Neuronal stem cell (in vitro differentiated cells): Measurements from ENCODE around the gene UGP2.

ENCODE experiments used
- DNase-seq: peaks from one replicate; pipeline ENCODE4 v3.0.0-alpha.2; 2013; ENCODE audit warnings: low spot score
- H2AFZ ChIP-seq: one replicate; pipeline ENCODE4 v1.6.1; 2013; ENCODE audit warnings: mild to moderate bottlenecking, low read length, inconsistent platforms
- H2AK5ac ChIP-seq: 2 replicates; pipeline ENCODE4 v1.6.1; 2013; ENCODE audit warnings: low read depth, mild to moderate bottlenecking, inconsistent platforms, low read length, moderate library complexity, mixed read lengths
- H2BK120ac ChIP-seq: 2 replicates; pipeline ENCODE4 v1.6.1; 2013; ENCODE audit warnings: low read depth, mild to moderate bottlenecking, inconsistent platforms, low read length, moderate library complexity, mixed read lengths
- H2BK12ac ChIP-seq: one replicate; pipeline ENCODE4 v1.6.1; 2013; ENCODE audit warnings: low read length, inconsistent platforms
- H2BK15ac ChIP-seq: 2 replicates; pipeline ENCODE4 v1.6.1; 2013; ENCODE audit warnings: mild to moderate bottlenecking, low read length, inconsistent platforms, mixed read lengths
- H2BK5ac ChIP-seq: one replicate; pipeline ENCODE4 v1.6.1; 2013; ENCODE audit warnings: inconsistent platforms, mild to moderate bottlenecking, low read length, moderate library complexity
- H3K14ac ChIP-seq: one replicate; pipeline ENCODE4 v1.6.1; 2013; ENCODE audit warnings: low read length, inconsistent platforms
- H3K18ac ChIP-seq: 2 replicates; pipeline ENCODE4 v1.6.1; 2013; ENCODE audit warnings: low read length, inconsistent platforms
- H3K23ac ChIP-seq: 2 replicates; pipeline ENCODE4 v1.6.1; 2013; ENCODE audit warnings: low read depth, mild to moderate bottlenecking, mixed read lengths, low read length, inconsistent platforms; ENCODE audit not compliant: poor library complexity
- H3K27ac ChIP-seq: replicated peaks from 3 replicates; pipeline ENCODE4 v1.5.1; 2013; ENCODE audit warnings: low read length, inconsistent platforms
- H3K27me3 ChIP-seq, 3 experiments: 2 replicates each; pipeline ENCODE4 v1.6.1; 2013; ENCODE audit warnings: low read length in 3 of 3, mild to moderate bottlenecking in 2 of 3, inconsistent platforms in 1 of 3, low read depth in 1 of 3, mixed read lengths in 1 of 3, moderate library complexity in 1 of 3; ENCODE audit not compliant: control insufficient read depth in 3 of 3, insufficient read depth in 3 of 3
- H3K36me3 ChIP-seq, 2 donors: replicated peaks in 1 of 2; 2 replicates each; pipeline ENCODE4 v1.6.1; 2013; ENCODE audit warnings: low read length in 2 of 2; ENCODE audit not compliant: control insufficient read depth in 2 of 2, insufficient read depth in 2 of 2
- H3K4ac ChIP-seq: 2 replicates; pipeline ENCODE4 v1.6.1; 2013; ENCODE audit warnings: inconsistent platforms, mild to moderate bottlenecking, low read length, moderate library complexity
- H3K4me1 ChIP-seq, 2 donors: 1 replicate in 1 of 2; 2 replicates in 1 of 2; pipeline ENCODE4 v1.6.1; 2013; ENCODE audit warnings: low read length in 2 of 2, low read depth in 1 of 2; ENCODE audit not compliant: control insufficient read depth in 2 of 2, insufficient read depth in 1 of 2
- H3K4me2 ChIP-seq: one replicate; pipeline ENCODE4 v1.6.1; 2013; ENCODE audit warnings: mild to moderate bottlenecking, low read length, inconsistent platforms; ENCODE audit not compliant: insufficient read depth, poor library complexity, severe bottlenecking
- H3K4me3 ChIP-seq, 2 donors: 2 replicates each; pipeline ENCODE4 v1.5.1; 2013; ENCODE audit warnings: low read length in 2 of 2, mild to moderate bottlenecking in 2 of 2, inconsistent platforms in 1 of 2, moderate library complexity in 1 of 2
- H3K79me1 ChIP-seq: one replicate; pipeline ENCODE4 v1.6.1; 2013; ENCODE audit warnings: low read depth, mild to moderate bottlenecking, inconsistent platforms, low read length, moderate library complexity
- H3K9ac ChIP-seq: one replicate; pipeline ENCODE4 v1.6.1; 2013; ENCODE audit warnings: mild to moderate bottlenecking, low read depth, low read length, inconsistent platforms; ENCODE audit not compliant: poor library complexity
- H3K9me3 ChIP-seq, 2 donors: replicated peaks in 1 of 2; 2 replicates each; pipeline versions ENCODE3 to v1.6.1; 2013; ENCODE audit warnings: low read length in 2 of 2, mild to moderate bottlenecking in 2 of 2, inconsistent platforms in 1 of 2, low read depth in 1 of 2, mixed read lengths in 1 of 2, moderate library complexity in 1 of 2; ENCODE audit not compliant: control insufficient read depth in 2 of 2, insufficient read depth in 1 of 2
- H4K8ac ChIP-seq: one replicate; pipeline ENCODE4 v1.6.1; 2013; ENCODE audit warnings: low read depth, mild to moderate bottlenecking, inconsistent platforms, low read length, moderate library complexity
- H4K91ac ChIP-seq: one replicate; pipeline ENCODE4 v1.6.1; 2013; ENCODE audit warnings: low read length, low read depth, mild to moderate bottlenecking, inconsistent platforms; ENCODE audit not compliant: poor library complexity
- WGBS, 2 donors: extraction: QIAGEN DNeasy Blood & Tissue Kit; methylation state at CpG; one replicate each; pipeline ENCODE4 v1.1.7; 2013; ENCODE audit warnings: missing lambda C conversion rate in 2 of 2, mixed read lengths in 1 of 2; ENCODE audit not compliant: insufficient read length in 2 of 2, insufficient replicate concordance in 1 of 2; ENCODE audit errors: extremely low coverage in 2 of 2; 5-methylcytosine and 5-hydroxymethylcytosine counted together

UGP2 gene

DNA sequence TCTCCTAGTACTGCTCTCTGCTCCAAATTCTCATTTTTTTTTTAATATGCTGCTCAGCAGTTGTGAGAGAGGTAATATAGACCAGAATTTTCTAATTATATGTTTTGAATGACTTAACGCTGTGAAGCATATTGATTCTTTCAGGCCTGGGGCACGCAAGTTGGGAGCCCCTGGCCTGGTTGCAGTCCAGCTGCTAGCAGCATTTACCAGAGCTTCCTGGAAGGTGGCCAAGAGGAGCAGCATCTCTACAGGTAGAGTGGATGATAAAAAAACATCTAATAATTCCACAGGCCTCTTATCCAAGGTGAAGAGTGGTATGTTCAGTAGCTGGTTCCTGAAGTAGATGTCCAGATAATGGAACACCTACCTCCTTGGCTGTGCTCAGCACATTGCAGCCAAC, 7.3 kb upstream of the UGP2 start:
- H3K14ac ChIP-seq = no peak overlapping the region
- H2BK120ac ChIP-seq = no peak overlapping the region
- no peak overlapping the region for H4K8ac ChIP-seq
- H4K91ac ChIP-seq = no peak overlapping the region
- H3K79me1 ChIP-seq = no peaks in the 10 kb centered on the region
- H3K4ac ChIP-seq = no peak overlapping the region
- H2BK5ac ChIP-seq = no peak overlapping the region
- no peak overlapping the region for H3K27ac ChIP-seq
- H3K4me1 ChIP-seq = no peaks in the 10 kb centered on the region
- H3K27me3 ChIP-seq = no peaks in the 10 kb centered on the region
- H3K4me3 ChIP-seq = no peak overlapping the region
- no peak overlapping the region for H2BK15ac ChIP-seq
- H3K23ac ChIP-seq = no peak overlapping the region
- H3K18ac ChIP-seq = no peak overlapping the region
- no peak overlapping the region for H3K9ac ChIP-seq
- no peak for DNase-seq
- no peak overlapping the region for H3K4me2 ChIP-seq
- WGBS, 2 donors = no CpG with 5 or more reads among the region's 2 CpGs
- H2AFZ ChIP-seq = no peak overlapping the region
- H3K36me3 ChIP-seq = no peaks in the 10 kb centered on the region
- no peaks in the 10 kb centered on the region for H3K9me3 ChIP-seq
- no peak overlapping the region for H2AK5ac ChIP-seq
- no peak overlapping the region for H2BK12ac ChIP-seq

DNA sequence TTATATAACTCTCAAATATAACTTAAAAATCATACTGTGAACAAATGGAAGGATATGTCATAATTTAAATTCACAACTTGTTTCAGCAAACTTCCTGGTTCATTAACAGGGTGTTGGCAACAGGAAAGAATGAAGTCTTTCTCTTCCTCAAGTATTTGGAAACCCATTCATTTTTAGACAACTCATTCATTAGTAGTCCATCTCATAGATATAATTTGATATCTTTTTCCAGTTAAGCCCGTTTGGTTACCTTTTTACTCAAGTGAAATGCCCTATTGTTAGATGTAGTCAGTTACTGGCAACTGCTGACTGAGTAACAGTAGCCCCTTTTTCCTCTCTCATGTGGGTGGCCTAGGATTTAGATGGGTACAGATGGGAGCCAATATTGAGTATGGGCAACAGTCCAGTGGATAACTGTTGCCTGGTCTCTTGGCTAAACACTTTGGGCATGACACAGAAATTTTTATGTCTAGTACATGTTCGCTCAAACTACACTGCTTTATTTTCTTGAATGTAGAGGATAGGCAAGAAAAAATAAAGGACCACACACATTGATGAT, 4.6 kb upstream of the UGP2 start:
- H3K4me2 ChIP-seq = no peak overlapping the region
- no CpG with 5 or more reads among the region's 2 CpGs for WGBS, 2 donors
- H3K9me3 ChIP-seq = no peaks in the 10 kb centered on the region
- no peak overlapping the region for H3K27ac ChIP-seq
- H2BK15ac ChIP-seq = no peak overlapping the region
- H2BK5ac ChIP-seq = no peak overlapping the region
- H3K4me3 ChIP-seq = no peak overlapping the region
- no peak overlapping the region for H3K23ac ChIP-seq
- H2AK5ac ChIP-seq = no peak overlapping the region
- H2BK12ac ChIP-seq = no peak overlapping the region
- no peak overlapping the region for H3K4ac ChIP-seq
- no peaks in the 10 kb centered on the region for H3K27me3 ChIP-seq
- no peak overlapping the region for H3K18ac ChIP-seq
- no peak overlapping the region for H4K91ac ChIP-seq
- H3K79me1 ChIP-seq = no peaks in the 10 kb centered on the region
- H2AFZ ChIP-seq = no peak overlapping the region
- H2BK120ac ChIP-seq = no peak overlapping the region
- H4K8ac ChIP-seq = no peak overlapping the region
- H3K4me1 ChIP-seq = peaks cover 2 to 5% of the 10 kb centered on the region in 2 donors
- H3K9ac ChIP-seq = no peak overlapping the region
- H3K36me3 ChIP-seq = no peaks in the 10 kb centered on the region
- no peak for DNase-seq
- no peak overlapping the region for H3K14ac ChIP-seq

DNA sequence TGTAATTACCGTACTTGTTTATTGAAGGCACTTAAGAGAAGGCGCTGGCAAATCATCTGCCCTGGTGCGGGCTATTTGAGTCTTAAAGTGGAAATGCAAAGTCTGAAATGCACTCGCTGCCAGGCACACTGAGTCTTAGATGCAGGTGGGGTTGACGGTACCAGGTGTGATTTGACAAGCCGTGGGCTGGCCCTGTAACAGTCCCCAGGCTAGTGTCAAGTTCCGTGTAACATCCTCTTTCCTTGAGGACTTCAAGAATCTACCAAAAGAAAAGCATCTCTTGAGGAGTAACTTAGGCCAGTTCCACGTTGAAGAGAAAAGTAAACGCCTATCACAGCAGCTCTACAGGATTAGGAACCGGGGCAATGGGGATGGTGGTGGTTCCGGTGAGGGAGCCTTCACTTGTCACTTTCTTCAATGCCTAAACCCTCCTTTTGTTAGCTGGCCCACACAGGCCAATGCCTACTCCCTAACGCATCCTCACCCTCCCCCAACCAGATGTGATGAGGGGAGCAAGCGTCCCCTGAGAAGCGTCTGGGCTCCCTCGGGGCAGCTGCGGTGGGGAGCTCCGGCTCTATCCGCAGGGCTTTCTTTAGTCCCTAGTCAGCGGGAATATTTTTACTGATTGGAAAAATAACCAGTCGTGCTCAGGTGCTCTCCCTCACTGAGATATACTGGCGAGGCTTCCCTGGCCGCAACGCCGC, 1.5 kb upstream of the UGP2 start:
- Histone ChIP-seq H3K4me3 (peak overlapping the region; percentile 75 to 85), H3K23ac (peak overlapping the region; percentile 96), H3K79me1 (peaks cover 2% of the 10 kb centered on the region), H4K91ac (no peak overlapping the region), H2AFZ (peak overlapping the region; percentile 97), H3K18ac (peak overlapping the region; percentile 86), H2BK12ac (no peak overlapping the region), H3K27ac (peak overlapping the region; percentile 86), H3K4me1 (peaks cover 2 to 5% of the 10 kb centered on the region in 2 donors), H3K14ac (no peak overlapping the region), H3K27me3 (no peaks in the 10 kb centered on the region), H3K9me3 (no peaks in the 10 kb centered on the region), H2BK120ac (no peak overlapping the region), H2BK15ac (no peak overlapping the region), H3K36me3 (no peaks in the 10 kb centered on the region), H3K4me2 (peak overlapping the region; percentile 71), H2BK5ac (peak overlapping the region; percentile 93), H4K8ac (no peak overlapping the region), H3K4ac (no peak overlapping the region), H3K9ac (peak overlapping the region; percentile 60), H2AK5ac (no peak overlapping the region)
- DNase-seq = peak; percentile 74
- no CpG with 5 or more reads among the region's 24 CpGs for WGBS, 2 donors

DNA sequence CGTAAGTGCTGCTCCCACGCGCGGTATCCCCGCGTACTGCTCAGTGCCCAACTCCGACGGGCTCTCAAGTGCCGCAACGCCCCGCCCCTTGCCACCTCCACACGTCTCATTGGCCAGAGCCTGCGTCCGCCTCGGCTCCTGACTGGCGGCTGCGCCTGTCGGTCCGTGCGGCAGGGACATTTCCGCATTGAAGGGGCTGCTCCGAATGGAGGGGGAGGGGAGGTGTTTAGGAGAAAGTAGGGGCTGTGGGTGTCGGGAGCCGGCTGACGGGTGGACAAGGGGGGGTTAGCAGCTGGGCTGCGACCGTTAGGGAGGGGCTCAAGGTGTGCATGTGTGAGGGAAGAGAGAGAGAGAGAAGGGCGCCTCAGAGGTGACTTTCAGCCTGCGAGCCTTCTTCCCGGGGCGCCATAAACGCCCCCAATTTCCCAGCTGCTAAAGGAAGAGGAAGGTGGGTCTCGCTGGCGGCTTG, 877 bp upstream of the UGP2 start:
- H3K79me1 ChIP-seq = peaks cover 2% of the 10 kb centered on the region

More for the DNA sequence above, 877 bp upstream of the UGP2 start:
- peak overlapping the region; percentile 76 for H3K4me2 ChIP-seq
- no peaks in the 10 kb centered on the region for H3K9me3 ChIP-seq
- peak overlapping the region; percentile 92 for H3K9ac ChIP-seq
- H3K4me3 ChIP-seq = peak overlapping the region; percentile 75 to 94
- no peaks in the 10 kb centered on the region for H3K36me3 ChIP-seq
- no peak overlapping the region for H2AK5ac ChIP-seq
- no peak overlapping the region for H2BK12ac ChIP-seq
- no peak overlapping the region for H3K14ac ChIP-seq
- no peak overlapping the region for H2BK120ac ChIP-seq
- H3K4ac ChIP-seq = no peak overlapping the region
- H2BK5ac ChIP-seq = peak overlapping the region; percentile 100
- no peak overlapping the region for H4K91ac ChIP-seq
- peak overlapping the region; percentile 98 for H3K27ac ChIP-seq
- H3K27me3 ChIP-seq = no peaks in the 10 kb centered on the region
- H3K23ac ChIP-seq = peak overlapping the region; percentile 96
- peak overlapping the region; percentile 97 for H2AFZ ChIP-seq
- no CpG with 5 or more reads among the region's 34 CpGs for WGBS, 2 donors
- peak overlapping the region; percentile 100 for H3K18ac ChIP-seq
- peaks cover 2 to 5% of the 10 kb centered on the region in 2 donors for H3K4me1 ChIP-seq
- H4K8ac ChIP-seq = no peak overlapping the region
- peak; percentile 96 for DNase-seq
- H2BK15ac ChIP-seq = no peak overlapping the region
